Right lobe of liver (tissue), 6 donors: ENCODE results near the gene C1GALT1. TPM values are rescaled to one million over a fixed set of nuclear protein-coding genes. Genes with fewer than 3 reads are reported as not detected.

Experiments used
- ATAC-seq, 4 donors: fragments of 200-7000 bp; cut with Tn5 transposase; one replicate each; pipeline ENCODE4 v1.9.1; 2020; ENCODE audit warnings: mild to moderate bottlenecking in 4 of 4, moderate library complexity in 4 of 4
- DNase-seq, 3 donors: peaks; one replicate each; pipeline ENCODE4 v3.0.0-alpha.2; 2020
- H3K27ac ChIP-seq, 3 donors: fragments of 200-600 bp; one replicate each; pipeline ENCODE4 v1.8.0; 2022
- H3K27me3 ChIP-seq, 2 donors: fragments of 200-600 bp; one replicate each; pipeline ENCODE4 v1.8.0; 2022
- H3K36me3 ChIP-seq, 4 donors: fragments of 200-600 bp; sonication (generic) in 1 of 4; one replicate each; pipeline versions ENCODE4 v1.5.1 to v1.8.0; 2017 to 2022; ENCODE audit warnings: control low read depth in 1 of 4
- H3K4me1 ChIP-seq, 4 donors: fragments of 200-600 bp; sonication (generic) in 1 of 4; one replicate each; pipeline versions ENCODE4 v1.5.1 to v1.8.0; 2017 to 2022; ENCODE audit warnings: control low read depth in 1 of 4
- H3K4me3 ChIP-seq, 3 donors: fragments of 200-600 bp; one replicate each; pipeline ENCODE4 v1.8.0; 2022
- H3K9me3 ChIP-seq, 4 donors: fragments of 200-600 bp; sonication (generic) in 1 of 4; one replicate each; pipeline versions ENCODE4 v1.5.1 to v1.8.0; 2017 to 2022; ENCODE audit warnings: control low read depth in 1 of 4
- POLR2A ChIP-seq: fragments of 450-650 bp; IDR thresholded peaks from one replicate; pipeline ENCODE4 v1.6.1; 2017; ENCODE audit warnings: antibody characterized with exemption, mild to moderate bottlenecking
- WGBS: methylation state at CpG from one replicate; pipeline ENCODE4 v1.1.6; 2018; ENCODE audit warnings: low coverage, low lambda C conversion rate; ENCODE audit not compliant: insufficient coverage; ENCODE audit errors: missing lambda C conversion rate; 5-methylcytosine and 5-hydroxymethylcytosine counted together
- intact Hi-C, 2 donors: fragments of 100-400 bp; cut with DNase I; formaldehyde crosslinking; loops; one replicate each; pipeline versions ENCODE4 v1.11.2 to v1.14.1; 2022
- total RNA-seq, 6 experiments: library from RNA; depleted of rRNA in 2 of 6; stranded (reverse); fragments of >200 nt in 2 of 6; fragmentation: NEBNext Ultra II Directional in 3 of 6; extraction: Animal tissue kit (Norgen Biotek cat#: 25700) in 3 of 6; gene quantifications; one replicate each; pipeline versions ENCODE4 v1.1.0 to v1.2.4, GENCODE V29; 2016 to 2023
- TF ChIP-seq, protein P1 (sequence below), 4 donors: fragments of 200-600 bp in 3 of 4; fragments of 450-650 bp in 1 of 4; IDR thresholded peaks; one replicate each; pipeline versions ENCODE4 v1.5.1 to v1.8.0; 2016 to 2022; ENCODE audit warnings: antibody characterized with exemption in 4 of 4, mild to moderate bottlenecking in 2 of 4
- donor health status: DM: no; HTN: yes; CAD: no.
- donor health status: DM: no; HTN: no; CAD: no.
- donor health status: DM: no; HTN: no; CAD: no.
- donor health status: DM: no; HTN: yes; CAD: no.
- donor health status: DM: no; HTN: yes; CAD: no.

Gene C1GALT1
- total RNA-seq, 6 experiments from 2014 or later = 10.1 to 16.6 (median 13.1) TPM

DNA sequence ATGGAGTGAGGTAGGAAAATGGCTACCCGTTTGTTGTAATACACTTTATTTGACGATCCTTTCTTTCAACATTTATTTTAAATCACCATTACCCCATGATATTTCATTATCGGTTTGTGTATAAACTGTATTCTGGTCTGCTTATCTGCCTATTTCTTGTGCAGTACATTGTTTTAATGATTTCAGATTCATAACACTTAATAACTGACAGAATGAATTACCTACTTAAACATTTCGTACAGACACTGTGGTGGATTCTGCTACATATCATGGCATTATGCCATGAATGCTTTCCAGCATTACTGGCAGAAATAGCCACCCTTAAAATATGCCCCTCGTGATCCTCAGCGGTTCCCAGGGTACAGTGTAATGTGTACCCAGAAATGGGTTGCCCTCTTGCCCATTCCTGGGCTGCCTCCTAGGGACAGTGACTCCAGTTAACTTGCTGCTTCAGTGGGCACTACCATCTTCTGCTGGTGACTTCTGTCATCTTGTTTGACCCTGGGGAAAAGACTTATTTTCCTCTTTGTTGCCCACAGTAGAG, 74.5 kb downstream of the C1GALT1 start:
- Histone ChIP-seq H3K9me3 (no peaks in the 10 kb centered on the region), H3K27ac (no peak overlapping the region), H3K27me3 (no peaks in the 10 kb centered on the region), H3K4me1 (peaks cover 0 to 13% (median 5%) of the 10 kb centered on the region in 4 donors), H3K36me3 (no peaks in the 10 kb centered on the region), H3K4me3 (no peak overlapping the region)
- 90% methylated on average over 6 of the region's 6 CpGs for WGBS
- TF ChIP-seq, protein P1, sequence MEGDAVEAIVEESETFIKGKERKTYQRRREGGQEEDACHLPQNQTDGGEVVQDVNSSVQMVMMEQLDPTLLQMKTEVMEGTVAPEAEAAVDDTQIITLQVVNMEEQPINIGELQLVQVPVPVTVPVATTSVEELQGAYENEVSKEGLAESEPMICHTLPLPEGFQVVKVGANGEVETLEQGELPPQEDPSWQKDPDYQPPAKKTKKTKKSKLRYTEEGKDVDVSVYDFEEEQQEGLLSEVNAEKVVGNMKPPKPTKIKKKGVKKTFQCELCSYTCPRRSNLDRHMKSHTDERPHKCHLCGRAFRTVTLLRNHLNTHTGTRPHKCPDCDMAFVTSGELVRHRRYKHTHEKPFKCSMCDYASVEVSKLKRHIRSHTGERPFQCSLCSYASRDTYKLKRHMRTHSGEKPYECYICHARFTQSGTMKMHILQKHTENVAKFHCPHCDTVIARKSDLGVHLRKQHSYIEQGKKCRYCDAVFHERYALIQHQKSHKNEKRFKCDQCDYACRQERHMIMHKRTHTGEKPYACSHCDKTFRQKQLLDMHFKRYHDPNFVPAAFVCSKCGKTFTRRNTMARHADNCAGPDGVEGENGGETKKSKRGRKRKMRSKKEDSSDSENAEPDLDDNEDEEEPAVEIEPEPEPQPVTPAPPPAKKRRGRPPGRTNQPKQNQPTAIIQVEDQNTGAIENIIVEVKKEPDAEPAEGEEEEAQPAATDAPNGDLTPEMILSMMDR (IDR thresholded peaks at IDR 0.05) = no peak
- TF ChIP-seq POLR2A = no peak
- no peak for DNase-seq
- ATAC-seq = no peak
- intact Hi-C loops = no loop called here

DNA sequence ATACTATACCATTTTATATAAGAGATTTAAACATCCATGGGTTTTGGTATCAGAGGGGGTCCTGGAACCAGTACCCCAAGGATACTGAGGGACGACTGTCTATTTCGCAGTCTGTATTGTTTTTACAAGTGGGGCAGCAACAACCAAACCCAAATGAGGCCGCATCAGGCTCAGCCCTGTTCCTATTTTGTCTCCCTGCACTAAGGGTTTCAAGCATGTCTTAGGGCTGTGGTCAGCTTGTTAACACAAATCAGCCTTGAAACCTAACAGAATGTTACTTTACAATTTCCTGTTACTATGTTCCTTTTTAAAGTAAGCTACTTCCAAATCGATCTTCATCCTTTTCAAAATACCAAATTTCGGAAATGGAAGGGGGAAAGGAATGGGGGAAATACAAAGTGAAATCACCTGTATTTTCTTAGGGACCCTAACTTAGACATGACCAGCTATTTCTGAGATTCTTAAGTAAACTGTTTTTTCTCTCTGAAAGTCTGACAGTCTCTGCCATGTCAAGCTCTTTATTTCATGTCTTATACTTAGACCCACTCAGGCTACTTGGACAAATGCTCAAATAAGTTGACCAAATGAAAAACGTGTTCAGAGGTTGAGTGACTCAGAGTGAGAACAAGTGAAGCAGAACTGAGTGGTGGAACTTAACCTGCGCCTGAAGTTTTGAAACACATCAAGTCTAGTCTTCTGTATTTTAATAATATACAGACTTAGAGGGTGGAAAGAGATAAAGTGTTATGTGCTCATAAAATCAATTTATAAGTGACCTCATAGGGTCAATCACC, 75.8 kb downstream of the C1GALT1 start:
- Histone ChIP-seq H3K4me1 (peaks cover 0 to 13% (median 5%) of the 10 kb centered on the region in 4 donors), H3K9me3 (no peaks in the 10 kb centered on the region), H3K4me3 (no peak overlapping the region), H3K36me3 (no peaks in the 10 kb centered on the region), H3K27ac (peak overlapping the region in 1 of 3 donors; percentile 47), H3K27me3 (no peaks in the 10 kb centered on the region)
- no peak for TF ChIP-seq POLR2A
- intact Hi-C loops = no loop called here
- no peak for DNase-seq
- WGBS = 47% methylated on average over 6 of the region's 7 CpGs
- ATAC-seq = peak; percentile 31 to 54 (median 46)

DNA sequence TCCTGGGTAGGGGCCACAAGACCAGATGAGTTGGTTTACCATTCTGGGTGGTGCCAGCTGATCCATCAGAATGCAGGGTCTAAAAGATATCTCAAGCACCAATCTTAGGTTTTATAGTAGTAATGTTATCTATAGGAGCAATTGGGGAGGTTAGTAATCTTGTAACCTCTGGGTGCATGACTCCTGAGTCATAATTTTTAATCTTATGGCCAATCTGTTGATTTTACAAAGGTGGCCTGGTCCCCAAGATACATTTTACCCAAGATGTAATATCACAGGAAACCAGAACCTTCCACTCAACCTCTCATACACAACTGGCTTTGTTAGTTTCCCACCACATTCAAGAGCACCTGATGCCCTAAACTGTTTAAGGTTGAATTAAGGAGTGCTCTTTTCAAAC, 79.5 kb downstream of the C1GALT1 start:
- intact Hi-C loops = no loop called here
- TF ChIP-seq, protein P1 (IDR thresholded peaks at IDR 0.05) = no peak
- TF ChIP-seq POLR2A = no peak
- no peak for DNase-seq
- Histone ChIP-seq H3K4me3 (no peak overlapping the region), H3K36me3 (no peaks in the 10 kb centered on the region), H3K4me1 (no peaks in the 10 kb centered on the region), H3K9me3 (no peaks in the 10 kb centered on the region), H3K27me3 (no peaks in the 10 kb centered on the region), H3K27ac (no peak overlapping the region)
- ATAC-seq = no peak

DNA sequence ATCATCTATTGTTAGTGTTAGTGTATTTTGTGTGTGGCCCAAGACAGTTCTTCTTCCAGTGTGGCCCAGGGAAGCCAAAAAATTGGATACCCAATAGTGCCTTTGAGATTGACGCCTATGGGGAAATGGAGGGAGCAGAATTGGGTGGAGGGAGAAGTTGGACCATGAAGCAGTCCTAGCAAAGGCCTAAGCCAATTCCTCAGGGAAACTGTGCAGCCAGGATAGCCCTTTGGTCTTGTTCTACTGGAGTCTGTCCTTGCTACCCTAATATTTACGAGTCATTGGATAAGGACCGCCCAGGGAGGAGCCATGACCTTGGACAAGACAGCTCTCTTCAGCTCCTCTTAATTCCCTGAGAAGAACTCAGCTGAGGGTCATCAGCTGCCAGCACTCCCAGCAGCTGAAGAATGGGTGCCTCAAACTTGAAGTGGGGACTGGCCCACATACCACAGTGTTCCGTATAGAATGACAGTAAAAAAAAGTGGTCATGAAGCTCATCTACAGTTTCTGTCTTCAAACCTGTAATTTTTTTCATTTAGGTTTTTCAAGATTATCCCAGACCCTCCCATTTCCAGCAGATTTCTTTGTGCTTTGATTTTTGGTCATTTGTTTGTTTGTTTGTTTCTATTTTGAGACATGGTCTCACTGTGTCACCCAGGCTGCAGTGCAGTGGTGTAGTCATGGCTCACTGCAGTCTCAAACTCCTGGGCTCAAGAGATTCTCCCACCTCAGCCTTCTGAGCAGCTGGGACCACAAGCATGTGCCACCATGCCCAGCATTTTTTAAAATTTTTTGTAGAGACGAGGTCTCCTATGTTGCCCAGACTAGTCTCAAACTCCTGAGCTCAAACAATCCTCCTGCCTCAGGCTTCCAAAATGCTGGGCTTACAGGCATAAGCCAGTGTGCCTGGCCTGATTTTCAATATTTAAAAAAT, 81.2 kb downstream of the C1GALT1 start:
- Histone ChIP-seq H3K27me3 (no peaks in the 10 kb centered on the region), H3K4me3 (no peak overlapping the region), H3K4me1 (no peaks in the 10 kb centered on the region), H3K9me3 (no peaks in the 10 kb centered on the region), H3K27ac (no peak overlapping the region), H3K36me3 (no peaks in the 10 kb centered on the region)
- ATAC-seq (no peak), DNase-seq (no peak)
- intact Hi-C loops = no loop called here
- TF ChIP-seq POLR2A = no peak
- TF ChIP-seq, protein P1 (IDR thresholded peaks at IDR 0.05) = no peak
- WGBS = 90% methylated on average over 4 of the region's 5 CpGs
